Measurements from ENCODE around the gene HHAT. TPM values are rescaled to one million over a fixed set of nuclear protein-coding genes. Genes with fewer than 3 reads are reported as not detected.

HHAT gene
- total and polyA plus RNA-seq, 2 experiments from 2014 or later, result 1.6 to 1.9 TPM

GRCh38 chr1:210363119-210363518, 34.4 kb downstream of the HHAT start:
- Histone ChIP-seq H3K27me3 (replicated peaks; ENCODE audit: insufficient read depth) (peaks cover 41% of the 10 kb centered on the region), H3F3A (ENCODE audit: insufficient read depth) (no peaks in the 10 kb centered on the region), H3K27ac (no peak overlapping the region), H3K9me2 (ENCODE audit: insufficient read depth) (no peaks in the 10 kb centered on the region), H4K20me1 (ENCODE audit: insufficient read depth) (no peaks in the 10 kb centered on the region), H3K9me3 (ENCODE audit: low read depth) (no peaks in the 10 kb centered on the region), H3K79me2 (ENCODE audit: insufficient read depth) (no peaks in the 10 kb centered on the region), H3K4me1 (ENCODE audit: insufficient read depth) (no peaks in the 10 kb centered on the region), H3K4me3 (no peak overlapping the region), H3K36me3 (ENCODE audit: low read depth) (no peaks in the 10 kb centered on the region), H3K4me2 (ENCODE audit: unreplicated experiment) (no peak overlapping the region), H3K9ac (no peak overlapping the region), H2AFZ (no peak overlapping the region)
- no peak for DNase-seq
- TF ChIP-seq EZH2 (IDR thresholded peaks at IDR 0.05; ENCODE audit: insufficient read depth, poor library complexity, severe bottlenecking) (no peak), EZH2phosphoT487 (IDR thresholded peaks at IDR 0.05; ENCODE audit: insufficient read depth, low read depth) (no peak)
- in situ Hi-C loops (cut with MboI), result no loop called here
- WGBS, 2 experiments (ENCODE audit: low coverage in 1 of 2, low lambda C conversion rate in 2 of 2, missing lambda C conversion rate in 2 of 2), result 61 to 68% methylated on average over 6 of the region's 6 CpGs

- TF ChIP-seq EZH2phosphoT487 (IDR thresholded peaks at IDR 0.05; ENCODE audit: insufficient read depth, low read depth) (no peak), EZH2 (IDR thresholded peaks at IDR 0.05; ENCODE audit: insufficient read depth, poor library complexity, severe bottlenecking) (no peak)
- no peak overlapping the region for H3K9ac ChIP-seq
- no peak overlapping the region for H3K27ac ChIP-seq
- no peak for DNase-seq
- in situ Hi-C loops (cut with MboI), result no loop called here
- H3K4me2 ChIP-seq (ENCODE audit: unreplicated experiment), result no peak overlapping the region
- no peaks in the 10 kb centered on the region for H3K9me2 ChIP-seq (ENCODE audit: insufficient read depth)
- 65% methylated on average over 5 of the region's 5 CpGs for WGBS, 2 experiments (ENCODE audit: low coverage in 1 of 2, low lambda C conversion rate in 2 of 2, missing lambda C conversion rate in 2 of 2)
- H3F3A ChIP-seq (ENCODE audit: insufficient read depth), result no peaks in the 10 kb centered on the region
- no peaks in the 10 kb centered on the region for H3K9me3 ChIP-seq (ENCODE audit: low read depth)
- H3K4me1 ChIP-seq (ENCODE audit: insufficient read depth), result no peaks in the 10 kb centered on the region
- H2AFZ ChIP-seq, result no peak overlapping the region
- no peak overlapping the region for H3K4me3 ChIP-seq
- no peaks in the 10 kb centered on the region for H4K20me1 ChIP-seq (ENCODE audit: insufficient read depth)
- no peaks in the 10 kb centered on the region for H3K36me3 ChIP-seq (ENCODE audit: low read depth)
- H3K27me3 ChIP-seq (replicated peaks; ENCODE audit: insufficient read depth), result peaks cover 43% of the 10 kb centered on the region
- no peaks in the 10 kb centered on the region for H3K79me2 ChIP-seq (ENCODE audit: insufficient read depth)
These were observed 35.8 kb downstream of the HHAT start for GRCh38 chr1:210364479-210364878.

- in situ Hi-C loops (cut with MboI), result no loop called here
- 70% methylated on average over 6 of the region's 6 CpGs for WGBS, 2 experiments (ENCODE audit: low coverage in 1 of 2, low lambda C conversion rate in 2 of 2, missing lambda C conversion rate in 2 of 2)
These were observed 38.1 kb downstream of the HHAT start for GRCh38 chr1:210366767-210367166.

GRCh38 chr1:210367566-210367965, 38.9 kb downstream of the HHAT start:
- H3K27me3 ChIP-seq (replicated peaks; ENCODE audit: insufficient read depth), result peaks cover 48% of the 10 kb centered on the region
- H3K9me3 ChIP-seq (ENCODE audit: low read depth), result no peaks in the 10 kb centered on the region
- H3K9ac ChIP-seq, result no peak overlapping the region
- no peak overlapping the region for H2AFZ ChIP-seq
- H3K4me3 ChIP-seq, result no peak overlapping the region
- H3K4me2 ChIP-seq (ENCODE audit: unreplicated experiment), result no peak overlapping the region
- no peaks in the 10 kb centered on the region for H3K4me1 ChIP-seq (ENCODE audit: insufficient read depth)
- H3F3A ChIP-seq (ENCODE audit: insufficient read depth), result peaks cover 11% of the 10 kb centered on the region
- TF ChIP-seq EZH2 (IDR thresholded peaks at IDR 0.05; ENCODE audit: insufficient read depth, poor library complexity, severe bottlenecking) (no peak), EZH2phosphoT487 (IDR thresholded peaks at IDR 0.05; ENCODE audit: insufficient read depth, low read depth) (no peak)
- in situ Hi-C loops (cut with MboI), result no loop called here
- no peaks in the 10 kb centered on the region for H3K36me3 ChIP-seq (ENCODE audit: low read depth)
- WGBS, 2 experiments (ENCODE audit: low coverage in 1 of 2, low lambda C conversion rate in 2 of 2, missing lambda C conversion rate in 2 of 2), result 93 to 100% methylated on average over 2 of the region's 2 CpGs
- no peaks in the 10 kb centered on the region for H3K9me2 ChIP-seq (ENCODE audit: insufficient read depth)
- no peak for DNase-seq
- no peaks in the 10 kb centered on the region for H3K79me2 ChIP-seq (ENCODE audit: insufficient read depth)
- H3K27ac ChIP-seq, result no peak overlapping the region
- no peaks in the 10 kb centered on the region for H4K20me1 ChIP-seq (ENCODE audit: insufficient read depth)

More at GRCh38 chr1:210366767-210367166, 38.1 kb downstream of the HHAT start:
- H3K4me2 ChIP-seq (ENCODE audit: unreplicated experiment), result no peak overlapping the region
- DNase-seq, result no peak
- H3K36me3 ChIP-seq (ENCODE audit: low read depth), result no peaks in the 10 kb centered on the region
- H3K9me2 ChIP-seq (ENCODE audit: insufficient read depth), result no peaks in the 10 kb centered on the region
- no peaks in the 10 kb centered on the region for H3K9me3 ChIP-seq (ENCODE audit: low read depth)
- H2AFZ ChIP-seq, result no peak overlapping the region
- H3K4me3 ChIP-seq, result no peak overlapping the region
- no peaks in the 10 kb centered on the region for H3K79me2 ChIP-seq (ENCODE audit: insufficient read depth)
- H3F3A ChIP-seq (ENCODE audit: insufficient read depth), result 0 out of 2 replicates have a peak, but pooled peaks cover 3% of the 10 kb centered on the region
- H4K20me1 ChIP-seq (ENCODE audit: insufficient read depth), result no peaks in the 10 kb centered on the region
- no peak overlapping the region for H3K27ac ChIP-seq
- H3K27me3 ChIP-seq (replicated peaks; ENCODE audit: insufficient read depth), result peaks cover 48% of the 10 kb centered on the region
- H3K9ac ChIP-seq, result no peak overlapping the region
- TF ChIP-seq EZH2 (IDR thresholded peaks at IDR 0.05; ENCODE audit: insufficient read depth, poor library complexity, severe bottlenecking) (no peak), EZH2phosphoT487 (IDR thresholded peaks at IDR 0.05; ENCODE audit: insufficient read depth, low read depth) (no peak)
- no peaks in the 10 kb centered on the region for H3K4me1 ChIP-seq (ENCODE audit: insufficient read depth)

- Histone ChIP-seq H3K9ac (no peak overlapping the region), H3K79me2 (ENCODE audit: insufficient read depth) (no peaks in the 10 kb centered on the region), H4K20me1 (ENCODE audit: insufficient read depth) (no peaks in the 10 kb centered on the region), H2AFZ (no peak overlapping the region), H3K4me3 (no peak overlapping the region), H3K4me1 (ENCODE audit: insufficient read depth) (0 out of 2 replicates have a peak, but pooled peaks cover 8% of the 10 kb centered on the region), H3K27me3 (replicated peaks; ENCODE audit: insufficient read depth) (peaks cover 33% of the 10 kb centered on the region), H3K36me3 (ENCODE audit: low read depth) (no peaks in the 10 kb centered on the region), H3K9me2 (ENCODE audit: insufficient read depth) (no peaks in the 10 kb centered on the region), H3K9me3 (ENCODE audit: low read depth) (no peaks in the 10 kb centered on the region), H3F3A (ENCODE audit: insufficient read depth) (peaks cover 28% of the 10 kb centered on the region), H3K27ac (no peak overlapping the region), H3K4me2 (ENCODE audit: unreplicated experiment) (no peak overlapping the region)
- 80 to 82% methylated on average over 4 of the region's 4 CpGs for WGBS, 2 experiments (ENCODE audit: low coverage in 1 of 2, low lambda C conversion rate in 2 of 2, missing lambda C conversion rate in 2 of 2)
- in situ Hi-C loops (cut with MboI), result no loop called here
- DNase-seq, result no peak
- TF ChIP-seq EZH2 (IDR thresholded peaks at IDR 0.05; ENCODE audit: insufficient read depth, poor library complexity, severe bottlenecking) (no peak), EZH2phosphoT487 (IDR thresholded peaks at IDR 0.05; ENCODE audit: insufficient read depth, low read depth) (no peak)
These were observed 40.7 kb downstream of the HHAT start for GRCh38 chr1:210369425-210369824.

All from GM23248 (cell line).